Adrenal gland (tissue), 5 donors: Measurements from ENCODE around the gene UBE2H.

ENCODE experiments used
- CTCF ChIP-seq, 6 experiments: fragments of 450-650 bp in 4 of 6; fragments of 200-600 bp in 2 of 6; sonication (generic) in 1 of 6; IDR thresholded peaks; 1 replicate in 5 of 6; 2 replicates in 1 of 6; pipeline versions ENCODE4 v1.5.1 to v1.8.0; 2016 to 2021; ENCODE audit warnings: antibody characterized with exemption in 6 of 6, mild to moderate bottlenecking in 2 of 6, moderate library complexity in 1 of 6
- POLR2A ChIP-seq, 2 donors: fragments of 450-650 bp; IDR thresholded peaks; one replicate each; pipeline ENCODE4 v1.6.1; 2017; ENCODE audit warnings: antibody characterized with exemption in 2 of 2, mild to moderate bottlenecking in 2 of 2, moderate library complexity in 1 of 2
- donor health status: DM: no; HTN: no; CAD: no.

- TF ChIP-seq POLR2A (IDR thresholded peaks at IDR 0.05), result no peak
- TF ChIP-seq CTCF (IDR thresholded peaks at IDR 0.05), result no peak
Measured at GRCh38 chr7:129940329-129940728, 12.4 kb downstream of the UBE2H start.
